ENCODE results near the gene TTC6. TPM values are rescaled to one million over a fixed set of nuclear protein-coding genes. Genes with fewer than 3 reads are reported as not detected.
"Not testable (repeated sequence)": the region's sequence is repeated elsewhere in the genome, so short reads cannot be mapped to it uniquely, and the experiment has no call there.

Gene TTC6, protein sequence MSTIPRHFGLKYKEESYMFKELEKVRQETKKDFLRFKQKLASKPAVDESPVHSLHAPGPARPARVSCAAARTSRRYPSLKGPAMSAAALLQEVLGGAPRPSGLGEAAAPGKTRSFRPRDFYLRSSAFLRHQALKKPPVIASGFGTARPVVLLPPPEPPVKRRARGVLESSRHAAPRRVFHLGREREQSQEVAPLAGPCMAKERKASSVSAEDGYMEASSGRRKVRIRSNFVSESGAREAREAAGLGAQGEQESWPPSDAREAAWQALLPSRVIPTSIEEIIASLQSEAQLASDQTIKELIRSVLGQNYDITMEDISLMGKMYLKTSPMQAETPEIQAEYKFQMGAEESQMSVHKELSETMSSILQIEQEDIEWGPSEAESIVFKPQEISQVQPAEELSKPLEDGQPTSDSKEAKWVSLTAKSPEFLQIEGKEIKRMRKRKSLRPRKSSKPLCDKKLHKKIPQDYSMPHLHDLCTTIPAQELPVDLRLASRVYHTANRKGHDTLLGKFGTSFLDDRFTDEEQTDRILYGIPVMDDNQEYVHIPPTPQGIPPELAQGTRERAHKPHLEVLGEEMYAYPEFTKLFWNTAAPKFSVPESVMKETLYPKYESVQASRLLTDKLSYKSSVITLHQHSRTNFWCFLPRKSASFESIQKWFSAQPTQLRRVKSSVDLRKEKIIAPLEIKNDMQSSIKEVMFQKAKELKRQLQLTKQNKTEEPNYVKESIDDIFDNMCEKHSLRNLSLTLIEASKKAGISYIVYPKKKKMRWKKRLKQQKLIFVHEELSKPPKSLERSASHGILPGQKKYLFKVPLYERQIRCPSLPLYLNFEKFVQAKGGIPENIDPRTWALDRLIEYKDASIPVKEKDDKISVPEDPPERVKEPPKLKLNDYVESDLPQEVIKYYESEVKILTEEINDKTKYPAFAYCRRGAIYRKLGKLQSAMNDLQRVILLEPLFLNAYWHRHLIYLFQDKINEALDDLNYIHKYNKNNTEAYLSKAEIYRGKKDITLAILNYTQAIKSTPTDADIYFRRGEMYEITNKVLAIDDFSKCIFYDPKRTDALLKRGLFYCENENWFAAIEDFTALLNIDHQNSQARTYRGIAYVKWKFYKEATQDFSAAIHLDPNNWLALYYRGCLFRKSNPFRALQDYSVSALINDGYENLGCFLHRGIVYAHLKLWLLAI (N-terminal part only)
- not detected for total RNA-seq
- not detected for polyA plus RNA-seq
- 0 to 0.17 (median 0) reads per million in 6 experiments for total RNA-seq

DNA sequence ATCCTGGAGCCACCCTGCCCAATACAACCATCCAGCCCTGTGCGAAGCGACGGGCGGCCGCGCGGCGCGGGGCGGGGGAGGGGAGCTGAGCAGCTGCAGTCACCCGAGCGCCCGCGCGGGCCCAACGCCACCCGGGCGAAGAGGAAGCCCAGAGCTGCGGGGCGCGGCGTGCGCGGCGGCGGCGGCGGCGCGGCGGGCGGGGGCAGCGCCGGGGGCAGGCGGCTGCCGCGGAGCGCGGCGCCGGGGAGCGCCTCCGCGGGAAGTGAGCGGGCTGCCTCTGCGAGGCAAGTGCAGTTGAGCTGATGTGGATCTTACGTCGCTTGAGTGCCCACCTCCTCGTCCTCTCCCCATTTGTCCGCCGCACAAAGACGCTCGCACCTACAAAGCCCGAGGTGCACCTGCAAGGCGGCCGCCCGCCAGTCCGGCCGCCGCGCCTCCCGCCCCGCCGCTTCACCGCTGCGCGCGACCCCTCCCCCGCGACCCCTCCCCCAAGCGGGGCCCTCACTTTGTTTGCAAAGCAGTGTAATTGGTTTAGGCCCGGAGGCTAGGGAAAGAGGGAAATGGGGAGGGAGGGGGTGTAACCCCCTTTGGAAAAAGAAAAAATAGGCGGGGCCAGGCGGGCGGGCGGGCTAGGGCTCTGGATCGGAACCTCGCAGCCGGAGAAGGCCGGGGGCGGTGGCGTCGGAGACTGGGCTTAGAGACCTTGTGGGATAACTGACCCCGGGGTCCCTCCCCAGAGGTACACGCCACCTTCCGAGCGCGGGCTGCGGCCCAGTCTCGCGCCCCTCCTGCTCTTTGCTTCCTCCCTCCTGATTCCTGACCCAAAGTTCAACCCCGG, at the start of gene TTC6, which contains the start of gene FOXA1:
TTC6 (plus strand) TSS at position 659 of the 838 bp plus-strand sequence. CDS start 26,436 bp downstream, outside the sequence.
FOXA1 (minus strand) TSS at position 279 of the 838 bp plus-strand sequence; CDS start at position 2, 277 bp downstream.
- Mint-ChIP-seq H3K27me3 (peaks cover 48 to 88% (median 65%) of the 10 kb centered on the region in 5 donors), H3K36me3 (peaks cover 10 to 29% (median 28%) of the 10 kb centered on the region in 3 donors), H3K27ac (peak within 1 kb of the TSS in 3 of 10 donors; percentile 22 to 53 (median 49)), H3K4me1 (peaks cover 15 to 49% (median 34%) of the 10 kb centered on the region in 4 donors), H3K4me3 (peak within 1 kb of the TSS; percentile 57 to 83 (median 74)), H3K9me3 (peaks cover 0 to 58% (median 11%) of the 10 kb centered on the region in 9 donors)
- POLR2A ChIA-PET, result no interaction called here
- DNase-seq (no peak), ATAC-seq (peak; percentile 27 to 35)

- Mint-ChIP-seq H3K27ac (no peak overlapping the region), H3K27me3 (no peaks in the 10 kb centered on the region)
- POLR2A ChIA-PET, result no interaction called here
Observed at GRCh38 chr14:37546621-37547447, 48.6 kb upstream of the TTC6 start.

DNA sequence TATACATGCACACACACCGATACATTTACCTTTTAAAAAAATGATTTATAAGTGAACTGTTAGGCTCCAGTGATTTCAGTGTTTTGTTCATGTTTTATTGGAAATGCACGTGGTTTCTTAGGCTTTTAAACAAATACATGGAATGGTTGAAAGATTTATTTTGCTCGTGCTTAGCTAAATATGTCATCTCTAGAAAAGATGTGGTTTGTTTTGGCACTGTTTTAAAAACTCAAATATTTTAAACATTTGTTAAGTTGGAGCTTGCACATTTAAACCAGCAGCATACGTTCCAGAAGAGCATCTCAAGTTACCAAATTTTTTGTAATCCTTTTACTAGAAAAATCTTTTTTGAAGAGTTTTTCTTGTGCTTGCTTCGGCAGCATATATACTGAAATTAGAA, 44.9 kb upstream of the TTC6 start:
- DNase-seq (no peak), ATAC-seq (no peak)
- Mint-ChIP-seq H3K9me3 (peaks cover 6 to 23% (median 11%) of the 10 kb centered on the region in 9 donors), H3K36me3 (peaks cover 0 to 18% (median 0%) of the 10 kb centered on the region in 3 donors), H3K4me3 (no peak overlapping the region), H3K27me3 (no peaks in the 10 kb centered on the region), H3K27ac (no peak overlapping the region), H3K4me1 (no peaks in the 10 kb centered on the region)
- POLR2A ChIA-PET, result no interaction called here

More at GRCh38 chr14:37546621-37547447, 48.6 kb upstream of the TTC6 start:
- DNase-seq, result no peak
- Mint-ChIP-seq H3K36me3 (no peaks in the 10 kb centered on the region), H3K4me1 (no peaks in the 10 kb centered on the region), H3K4me3 (no peak overlapping the region), H3K9me3 (peaks cover 0 to under 1% (median 0%) of the 10 kb centered on the region in 9 donors)
- ATAC-seq, result no peak

GRCh38 chr14:37551119-37551518, 44.3 kb upstream of the TTC6 start:
- ATAC-seq, result no peak
- Mint-ChIP-seq H3K27me3 (no peaks in the 10 kb centered on the region), H3K4me3 (no peak overlapping the region), H3K36me3 (peaks cover 0 to 18% (median 0%) of the 10 kb centered on the region in 3 donors), H3K4me1 (no peaks in the 10 kb centered on the region), H3K9me3 (peaks cover 6 to 23% (median 11%) of the 10 kb centered on the region in 9 donors), H3K27ac (no peak overlapping the region)
- POLR2A ChIA-PET, result no interaction called here
- no peak for DNase-seq

DNA sequence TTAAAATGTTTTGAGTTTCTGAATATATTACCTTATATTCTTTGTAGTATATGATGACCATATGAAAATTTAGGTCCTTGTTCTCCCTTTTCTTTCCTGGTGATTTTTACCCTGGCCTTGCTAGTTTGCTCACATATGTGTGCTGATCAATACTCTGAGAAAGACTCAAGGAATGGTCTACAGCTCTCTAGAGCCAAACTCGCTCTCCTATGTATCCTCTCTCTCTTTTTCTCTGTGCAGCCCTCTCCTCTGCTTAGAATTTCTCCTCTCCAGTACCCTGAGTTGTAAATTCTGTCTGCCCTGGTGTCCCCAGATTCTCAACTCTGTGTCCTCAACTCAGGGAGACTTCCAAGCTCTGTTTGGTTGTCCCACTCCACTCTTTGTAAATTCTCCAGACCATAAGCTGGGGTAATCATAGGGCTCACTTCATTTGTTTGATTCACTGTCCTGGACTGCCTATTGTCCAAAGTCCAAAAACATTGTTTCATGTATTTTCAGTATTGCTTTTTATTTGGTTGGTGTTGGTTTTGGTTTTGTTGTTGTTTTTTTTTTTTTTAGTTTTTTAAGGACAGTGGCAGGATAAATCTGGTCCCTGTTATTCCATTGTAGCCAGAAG, 41.4 kb upstream of the TTC6 start:
- Mint-ChIP-seq H3K27ac (no peak overlapping the region), H3K36me3 (peaks cover 2 to 30% (median 2%) of the 10 kb centered on the region in 3 donors), H3K4me3 (no peak overlapping the region), H3K9me3 (peaks cover 9 to 37% (median 23%) of the 10 kb centered on the region in 9 donors), H3K27me3 (no peaks in the 10 kb centered on the region), H3K4me1 (no peaks in the 10 kb centered on the region)
- ATAC-seq (no peak), DNase-seq (no peak)
- POLR2A ChIA-PET, result no interaction called here

DNA sequence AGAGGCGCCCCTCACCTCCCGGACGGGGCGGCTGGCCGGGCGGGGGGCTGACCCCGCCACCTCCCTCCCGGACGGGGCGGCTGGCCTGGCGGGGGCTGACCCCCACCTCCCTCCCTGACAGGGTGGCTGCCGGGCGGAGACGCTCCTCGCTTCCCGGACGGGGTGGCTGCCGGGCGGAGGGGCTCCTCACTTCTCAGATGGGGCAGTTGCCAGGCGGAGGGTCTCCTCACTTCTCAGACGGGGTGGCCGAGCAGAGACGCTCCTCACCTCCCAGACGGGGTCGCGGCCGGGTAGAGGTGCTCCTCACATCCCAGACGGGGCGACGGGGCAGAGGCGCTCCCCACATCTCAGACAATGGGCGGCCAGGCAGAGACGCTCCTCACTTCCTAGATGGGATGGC, 39.8 kb upstream of the TTC6 start:
- DNase-seq, H3K4me1 Mint-ChIP-seq, ATAC-seq, H3K4me3 Mint-ChIP-seq, H3K27ac Mint-ChIP-seq, H3K27me3 Mint-ChIP-seq, POLR2A ChIA-PET: not testable (repeated sequence)
- Mint-ChIP-seq H3K36me3 (peaks cover 2 to 30% (median 2%) of the 10 kb centered on the region in 3 donors), H3K9me3 (peaks cover 9 to 37% (median 23%) of the 10 kb centered on the region in 9 donors)

GRCh38 chr14:37558740-37559139, 36.7 kb upstream of the TTC6 start:
- Mint-ChIP-seq H3K4me1 (no peaks in the 10 kb centered on the region), H3K27ac (no peak overlapping the region), H3K9me3 (peaks cover 6 to 23% (median 17%) of the 10 kb centered on the region in 9 donors), H3K27me3 (no peaks in the 10 kb centered on the region), H3K4me3 (no peak overlapping the region), H3K36me3 (peaks cover 2 to 18% (median 2%) of the 10 kb centered on the region in 3 donors)
- POLR2A ChIA-PET, result no interaction called here
- ATAC-seq (no peak), DNase-seq (no peak)

- peaks cover 0 to 2% (median 0%) of the 10 kb centered on the region in 5 donors for H3K27me3 Mint-ChIP-seq
- no peak overlapping the region for H3K4me3 Mint-ChIP-seq
- no peaks in the 10 kb centered on the region for H3K4me1 Mint-ChIP-seq
- DNase-seq, result no peak
- peaks cover 0 to 17% (median 13%) of the 10 kb centered on the region in 9 donors for H3K9me3 Mint-ChIP-seq
- ATAC-seq, result no peak
- H3K36me3 Mint-ChIP-seq, result peaks cover 2 to 13% (median 2%) of the 10 kb centered on the region in 3 donors
- no peak overlapping the region for H3K27ac Mint-ChIP-seq
- POLR2A ChIA-PET, result no interaction called here
Observed at GRCh38 chr14:37559386-37559785, 36.0 kb upstream of the TTC6 start.

GRCh38 chr14:37563189-37563588, 32.2 kb upstream of the TTC6 start:
- ATAC-seq (no peak), DNase-seq (no peak)
- POLR2A ChIA-PET, result no interaction called here
- Mint-ChIP-seq H3K4me3 (no peak overlapping the region), H3K27ac (no peak overlapping the region), H3K4me1 (no peaks in the 10 kb centered on the region), H3K9me3 (peaks cover 0 to 7% (median 0%) of the 10 kb centered on the region in 9 donors), H3K36me3 (no peaks in the 10 kb centered on the region), H3K27me3 (peaks cover 0 to 4% (median 2%) of the 10 kb centered on the region in 5 donors)

DNA sequence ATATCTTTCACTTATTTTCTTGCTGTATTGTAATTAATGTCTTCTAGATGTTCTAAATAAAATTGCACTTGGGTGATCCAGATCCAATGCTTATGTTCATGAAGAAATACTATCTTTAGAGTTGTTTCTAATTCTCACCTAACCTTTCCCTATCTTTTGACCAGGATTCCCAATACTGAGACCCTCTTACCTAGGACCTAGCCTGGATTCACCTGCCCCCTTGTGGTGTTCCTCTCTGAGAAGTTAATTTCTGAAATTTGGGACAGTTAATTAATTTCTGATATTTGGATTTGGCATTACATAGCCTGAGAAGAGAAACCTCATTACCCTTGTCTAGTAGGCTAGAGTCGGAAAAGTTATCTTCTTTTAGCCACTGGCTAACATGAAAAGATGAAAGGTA, 29.9 kb upstream of the TTC6 start:
- Mint-ChIP-seq H3K4me3 (no peak overlapping the region), H3K4me1 (no peaks in the 10 kb centered on the region), H3K27ac (no peak overlapping the region), H3K36me3 (no peaks in the 10 kb centered on the region), H3K9me3 (peaks cover 0 to 7% (median 0%) of the 10 kb centered on the region in 9 donors), H3K27me3 (peaks cover 0 to 4% (median 2%) of the 10 kb centered on the region in 5 donors)
- ATAC-seq, result no peak
- no peak for DNase-seq
- POLR2A ChIA-PET, result no interaction called here
